ENCODE data around the gene ABLIM2. TPM values are rescaled to one million over a fixed set of nuclear protein-coding genes. Genes with fewer than 3 reads are reported as not detected.

ABLIM2 gene
- total and polyA plus RNA-seq, 2 of the 8 experiments (the other 6 are each of a cell fraction or from before 2014, with no cell fraction given) = 2.8 to 3.0 TPM

DNA sequence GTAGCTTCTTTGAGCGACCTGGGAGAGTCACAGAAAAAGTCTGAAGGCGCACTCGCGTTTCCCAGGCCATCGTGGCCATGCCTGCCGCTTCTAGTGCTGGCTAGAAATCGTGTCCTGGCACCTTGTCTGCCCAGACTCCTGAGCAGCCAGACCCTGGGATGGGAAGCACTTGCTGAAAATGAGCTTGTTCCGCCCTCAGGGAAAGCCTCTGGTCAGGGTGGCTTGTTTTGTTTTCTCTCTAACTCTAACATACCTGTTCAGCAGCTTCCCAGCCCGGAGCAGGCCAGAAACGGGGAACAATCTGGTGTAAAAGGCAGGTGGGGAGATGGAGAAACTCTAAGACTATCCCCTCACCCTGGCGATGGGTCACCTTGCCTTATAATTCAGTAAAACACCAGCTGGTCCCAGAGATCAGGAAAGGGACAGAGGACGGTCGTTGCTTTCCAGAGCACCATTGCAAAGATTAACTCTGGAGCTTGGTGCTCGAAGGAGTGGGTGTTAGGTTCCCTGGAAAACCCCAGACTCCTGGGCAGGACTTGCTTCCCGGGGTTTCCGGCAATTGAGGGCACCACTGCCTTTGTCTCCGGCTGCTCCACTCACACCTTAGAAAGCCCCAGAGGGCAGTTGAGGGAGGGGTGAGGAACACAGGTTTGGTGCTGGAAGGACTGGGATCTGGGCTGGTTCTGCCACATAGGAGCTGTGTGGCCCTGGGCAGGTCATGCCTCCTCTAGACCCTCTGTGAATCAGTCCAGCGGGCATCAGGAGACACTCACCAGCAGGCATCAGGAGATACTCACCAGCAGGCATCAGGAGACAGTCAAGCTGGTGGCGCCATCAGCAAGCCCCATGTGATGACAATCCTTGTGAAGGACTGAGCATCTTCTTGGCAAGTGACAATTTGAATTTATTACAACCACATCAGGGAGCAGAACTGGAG lies 36.0 kb upstream of the ABLIM2 start:
- WGBS, 2 experiments (ENCODE audit: extremely low coverage in 1 of 2, insufficient coverage in 1 of 2, insufficient read length in 1 of 2, insufficient replicate concordance in 2 of 2, low coverage in 1 of 2, low lambda C conversion rate in 2 of 2, missing lambda C conversion rate in 1 of 2) = 81% methylated on average over 19 of the region's 19 CpGs; no CpG with 5 or more reads in 1 of the 2 experiments
- POLR2A ChIA-PET (ENCODE audit: partially characterized antibody) = no interaction called here
- H3K23ac ChIP-seq (ENCODE audit: insufficient read length) = no peak overlapping the region
- H2BK15ac ChIP-seq (ENCODE audit: low read length) = no peak overlapping the region
- no peak for FAIRE-seq
- H2BK120ac ChIP-seq (replicated peaks; ENCODE audit: low read depth, low read length) = no peak overlapping the region
- no peaks in the 10 kb centered on the region for H3K27me3 ChIP-seq (replicated peaks in 1 of 4; ENCODE audit: control insufficient read depth in 3 of 4, extremely low read depth in 1 of 4, insufficient read depth in 3 of 4, low read length in 3 of 4)
- no peak overlapping the region for H2BK5ac ChIP-seq (ENCODE audit: low read depth, low read length)
- no peak overlapping the region for H3K56ac ChIP-seq (replicated peaks; ENCODE audit: insufficient read length, low read depth, low read length)
- DNase-seq (ENCODE audit: low read depth in 1 of 2, low spot score in 2 of 2) = no peak
- no peak overlapping the region for H2AFZ ChIP-seq (ENCODE audit: low read length)
- H3K4me1 ChIP-seq (replicated peaks in 1 of 4; ENCODE audit: control insufficient read depth in 3 of 4, insufficient read depth in 4 of 4, low read length in 3 of 4) = peaks cover 0 to 6% (median 3%) of the 10 kb centered on the region in 4 experiments; a peak in 3 of 7 replicates
- H3K9me3 ChIP-seq (ENCODE audit: insufficient read depth in 2 of 2, low read depth in 1 of 2, low read length in 1 of 2) = no peaks in the 10 kb centered on the region
- no peak overlapping the region for H3K4me3 ChIP-seq (ENCODE audit: extremely low read depth in 1 of 4, insufficient read depth in 2 of 4, low read depth in 3 of 4, low read length in 4 of 4)
- H3K18ac ChIP-seq (ENCODE audit: extremely low read depth, low read length) = no peak overlapping the region
- H4K91ac ChIP-seq (replicated peaks; ENCODE audit: insufficient read length, low read length) = no peak overlapping the region
- H3K4me2 ChIP-seq (ENCODE audit: insufficient read depth in 1 of 2, low read depth in 2 of 2, low read length in 2 of 2) = no peak overlapping the region
- peaks cover 0 to 2% of the 10 kb centered on the region in 2 experiments for H4K20me1 ChIP-seq (replicated peaks in 1 of 2; ENCODE audit: control insufficient read depth in 1 of 2, insufficient read depth in 2 of 2, low read length in 2 of 2)
- no peaks in the 10 kb centered on the region for H3K79me1 ChIP-seq (ENCODE audit: low read depth, low read length)
- H2AK5ac ChIP-seq (ENCODE audit: low read depth, low read length) = no peak overlapping the region; the same call in 1 of the 2 replicates
- CTCF ChIA-PET (ENCODE audit: partially characterized antibody) = interaction anchor here (0.8 to 1.9 kb wide), 10 partner anchors 9 to 366 kb away, joined by 3 to 11 read pairs (median 4); no protein-coding TSS in a partner anchor
- H3K9ac ChIP-seq (replicated peaks in 1 of 4; ENCODE audit: extremely low read depth in 1 of 4, low read depth in 3 of 4, low read length in 3 of 4) = no peak overlapping the region; a peak in 1 of 7 replicates
- H2BK12ac ChIP-seq (ENCODE audit: low read depth, low read length) = no peak overlapping the region
- no peak overlapping the region for H4K8ac ChIP-seq (ENCODE audit: extremely low read depth, insufficient read depth, low read length)
- H3K23me2 ChIP-seq (ENCODE audit: low read depth, low read length) = no peaks in the 10 kb centered on the region
- H3K79me2 ChIP-seq (ENCODE audit: control insufficient read depth in 1 of 2, insufficient read depth in 2 of 2, low read length in 2 of 2) = no peaks in the 10 kb centered on the region
- H2BK20ac ChIP-seq (ENCODE audit: low read length) = no peak overlapping the region
- no peak overlapping the region for H4K5ac ChIP-seq (ENCODE audit: insufficient read length, low read depth, low read length)
- no peak overlapping the region for H3K27ac ChIP-seq (ENCODE audit: low read depth, low read length)
- no peak for TF ChIP-seq CHD1 (IDR thresholded peaks at IDR 0.05; ENCODE audit: low read depth, low read length)
- no peak for TF ChIP-seq EZH2 (IDR thresholded peaks at IDR 0.05; ENCODE audit: low read depth, low read length, severe bottlenecking)
- no peak overlapping the region for H3K4ac ChIP-seq (replicated peaks; ENCODE audit: insufficient read length, low read depth, low read length)
- no peak overlapping the region for H3K14ac ChIP-seq (ENCODE audit: insufficient read length)
- H3K36me3 ChIP-seq (ENCODE audit: control insufficient read depth in 2 of 4, insufficient read depth in 4 of 4, low read length in 3 of 4) = no peaks in the 10 kb centered on the region

All from H1 (cell line).